ENCODE data around the gene SERGEF. TPM values are rescaled to one million over a fixed set of nuclear protein-coding genes. Genes with fewer than 3 reads are reported as not detected.
A peak's percentile ranks its signal among the peaks of the same experiment; 100 is the strongest.
"Not testable (repeated sequence)": the region's sequence is repeated elsewhere in the genome, so short reads cannot be mapped to it uniquely, and the experiment has no call there.

The SERGEF gene
- total RNA-seq, 2 donors from 2014 or later: 40.8 to 43.1 TPM

DNA sequence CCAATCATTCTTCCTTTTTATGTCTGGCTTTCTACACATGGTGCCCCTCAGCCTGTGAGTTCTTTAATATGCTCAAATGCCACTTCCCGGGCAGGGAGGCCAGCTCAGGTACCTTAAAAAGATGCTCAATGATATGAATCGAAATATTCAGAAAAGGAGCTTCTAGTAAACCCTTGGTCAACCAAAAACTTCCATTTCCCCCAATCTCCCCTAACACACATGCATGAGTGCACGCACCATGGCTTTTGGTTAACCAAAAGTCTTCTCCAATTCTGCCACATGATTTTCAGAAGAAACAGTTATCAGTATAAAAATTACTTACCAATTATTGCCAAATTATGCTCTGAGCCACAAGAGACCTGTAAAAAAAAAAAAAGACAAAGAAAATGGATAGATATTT lies 135.0 kb downstream of the SERGEF start:
- Mint-ChIP-seq H3K4me3 (no peak overlapping the region), H3K4me1 (ENCODE audit: low read depth) (no peaks in the 10 kb centered on the region), H3K36me3 (ENCODE audit: insufficient read depth in 2 of 2) (no peaks in the 10 kb centered on the region), H3K9me3 (no peaks in the 10 kb centered on the region), H3K27ac (no peak overlapping the region), H3K27me3 (ENCODE audit: low read depth) (no peaks in the 10 kb centered on the region)
- ATAC-seq (replicated peaks in 1 of 2): no peak
- no peak for DNase-seq

DNA sequence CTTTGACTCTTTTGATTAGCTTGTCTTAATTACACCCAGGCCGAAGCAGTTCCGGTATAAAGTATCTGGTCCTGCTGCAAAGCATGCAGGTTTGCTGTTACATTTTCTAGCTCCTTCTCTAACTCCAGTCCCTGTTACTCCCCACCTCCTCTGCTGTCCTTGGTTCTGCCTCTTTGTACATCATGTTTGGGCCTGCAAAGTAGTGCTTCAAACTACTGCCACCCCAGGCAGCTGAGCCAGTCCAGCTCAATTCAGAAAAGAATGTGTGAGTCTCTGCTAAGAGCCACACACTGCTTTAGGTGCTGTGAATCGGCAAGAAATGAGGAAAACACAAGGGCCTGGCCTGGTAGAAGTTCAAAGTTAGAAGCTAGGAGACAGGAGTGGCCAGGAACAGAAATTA lies 136.0 kb downstream of the SERGEF start:
- Mint-ChIP-seq H3K27ac (no peak overlapping the region), H3K27me3 (ENCODE audit: low read depth) (no peaks in the 10 kb centered on the region), H3K4me1 (ENCODE audit: low read depth) (no peaks in the 10 kb centered on the region), H3K36me3 (ENCODE audit: insufficient read depth in 2 of 2) (no peaks in the 10 kb centered on the region), H3K9me3 (no peaks in the 10 kb centered on the region), H3K4me3 (no peak overlapping the region)
- ATAC-seq (replicated peaks in 1 of 2) (no peak), DNase-seq (no peak)

DNA sequence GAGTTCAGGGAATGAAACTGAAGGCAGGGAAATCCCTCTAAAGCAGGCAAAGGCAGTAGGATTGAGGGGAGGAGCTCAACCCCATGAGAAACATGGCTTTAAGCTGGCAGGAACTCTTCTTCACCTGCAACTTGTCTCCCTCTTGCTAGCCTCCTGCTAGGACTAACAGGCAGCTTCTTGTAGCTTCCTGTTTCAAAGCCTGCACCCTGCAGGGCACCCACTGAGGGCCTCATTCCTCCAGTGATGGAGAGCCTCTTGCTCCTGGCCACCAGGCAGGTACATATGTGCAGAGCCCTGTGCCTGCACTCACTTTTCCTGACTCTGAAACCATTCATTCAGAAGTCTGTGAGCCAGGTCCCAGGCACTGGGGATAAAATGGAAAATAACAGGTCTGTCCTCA lies 137.0 kb downstream of the SERGEF start:
- no peaks in the 10 kb centered on the region for H3K9me3 Mint-ChIP-seq
- no peaks in the 10 kb centered on the region for H3K4me1 Mint-ChIP-seq (ENCODE audit: low read depth)
- DNase-seq: no peak
- no peak overlapping the region for H3K4me3 Mint-ChIP-seq
- no peak for ATAC-seq (replicated peaks in 1 of 2)
- H3K27me3 Mint-ChIP-seq (ENCODE audit: low read depth): no peaks in the 10 kb centered on the region
- H3K36me3 Mint-ChIP-seq (ENCODE audit: insufficient read depth in 2 of 2): peaks cover 0 to 2% of the 10 kb centered on the region in 2 donors
- H3K27ac Mint-ChIP-seq: no peak overlapping the region

DNA sequence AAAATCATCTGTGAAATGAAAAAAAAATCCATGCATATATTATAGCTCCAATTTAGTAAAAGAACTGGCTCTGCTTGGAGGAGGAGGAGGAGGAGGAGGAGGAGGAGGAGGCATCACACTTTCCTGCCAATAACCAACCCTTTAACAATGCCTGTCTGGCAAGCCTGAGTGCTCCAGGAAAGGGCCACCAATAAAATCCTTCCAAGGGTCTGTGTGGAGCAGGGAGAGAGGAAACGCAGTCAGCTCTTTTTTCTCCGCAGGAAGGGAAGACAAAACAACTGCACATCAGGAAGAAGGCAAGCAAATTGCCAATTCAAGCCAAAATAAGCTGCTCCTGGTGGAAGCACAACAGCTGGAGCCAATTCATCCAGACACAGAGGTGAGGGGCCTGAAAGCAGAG lies 139.3 kb downstream of the SERGEF start:
- Mint-ChIP-seq H3K4me1 (ENCODE audit: low read depth) (no peaks in the 10 kb centered on the region), H3K9me3 (peaks cover under 1 to 4% of the 10 kb centered on the region in 2 donors), H3K36me3 (ENCODE audit: insufficient read depth in 2 of 2) (peaks cover 2 to 3% of the 10 kb centered on the region in 2 donors), H3K27me3 (ENCODE audit: low read depth) (no peaks in the 10 kb centered on the region), H3K27ac (no peak overlapping the region), H3K4me3 (no peak overlapping the region)
- ATAC-seq (replicated peaks in 1 of 2) (no peak), DNase-seq (no peak)

DNA sequence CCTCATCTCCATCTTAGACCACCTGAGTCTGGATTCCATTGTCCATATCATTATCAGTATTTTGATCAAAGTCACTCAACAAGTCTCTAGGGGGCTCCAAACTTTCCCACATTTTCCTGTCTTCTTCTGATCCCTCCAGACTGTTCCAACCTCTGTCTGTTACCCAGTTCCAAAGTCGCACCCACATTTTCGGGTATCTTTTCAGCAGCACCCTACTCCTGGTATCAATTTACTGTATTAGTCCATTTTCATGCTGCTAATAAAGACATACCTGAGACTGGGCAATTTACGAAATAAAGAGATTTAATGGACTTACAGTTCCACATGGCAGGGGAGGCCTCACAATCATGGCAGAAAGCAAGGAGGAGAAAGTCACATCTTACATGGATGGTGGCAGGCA lies 144.4 kb downstream of the SERGEF start:
- not testable (repeated sequence) for H3K27ac Mint-ChIP-seq; H3K27me3 Mint-ChIP-seq (ENCODE audit: low read depth); H3K9me3 Mint-ChIP-seq; ATAC-seq (replicated peaks in 1 of 2); H3K4me3 Mint-ChIP-seq; DNase-seq; H3K4me1 Mint-ChIP-seq (ENCODE audit: low read depth); H3K36me3 Mint-ChIP-seq (ENCODE audit: insufficient read depth in 2 of 2)

DNA sequence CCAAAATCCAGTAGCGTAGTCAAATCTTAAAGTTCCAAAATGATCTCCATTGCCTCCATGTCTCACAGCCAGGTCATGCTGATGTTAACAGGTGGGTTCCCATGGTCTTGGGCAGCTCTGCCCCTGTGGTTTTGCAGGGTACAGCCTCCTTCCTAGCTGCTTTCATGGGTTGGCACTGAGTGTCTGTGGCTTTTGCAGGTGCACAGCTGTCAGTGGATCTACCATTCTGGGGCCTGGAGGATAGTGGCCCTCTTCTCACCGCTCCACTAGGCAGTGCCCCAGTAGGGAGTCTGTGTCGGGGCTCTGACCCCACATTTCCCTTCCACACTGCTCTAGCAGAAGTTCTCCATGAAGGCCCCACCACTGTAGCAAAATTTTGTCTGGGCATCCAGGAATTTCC lies 145.5 kb downstream of the SERGEF start:
- Mint-ChIP-seq H3K27ac (no peak overlapping the region), H3K4me1 (ENCODE audit: low read depth) (no peaks in the 10 kb centered on the region), H3K4me3 (no peak overlapping the region), H3K36me3 (ENCODE audit: insufficient read depth in 2 of 2) (peaks cover 8 to 9% of the 10 kb centered on the region in 2 donors), H3K27me3 (ENCODE audit: low read depth) (no peaks in the 10 kb centered on the region), H3K9me3 (peaks cover 4% of the 10 kb centered on the region in 2 donors)
- no peak for ATAC-seq (replicated peaks in 1 of 2)
- no peak for DNase-seq

DNA sequence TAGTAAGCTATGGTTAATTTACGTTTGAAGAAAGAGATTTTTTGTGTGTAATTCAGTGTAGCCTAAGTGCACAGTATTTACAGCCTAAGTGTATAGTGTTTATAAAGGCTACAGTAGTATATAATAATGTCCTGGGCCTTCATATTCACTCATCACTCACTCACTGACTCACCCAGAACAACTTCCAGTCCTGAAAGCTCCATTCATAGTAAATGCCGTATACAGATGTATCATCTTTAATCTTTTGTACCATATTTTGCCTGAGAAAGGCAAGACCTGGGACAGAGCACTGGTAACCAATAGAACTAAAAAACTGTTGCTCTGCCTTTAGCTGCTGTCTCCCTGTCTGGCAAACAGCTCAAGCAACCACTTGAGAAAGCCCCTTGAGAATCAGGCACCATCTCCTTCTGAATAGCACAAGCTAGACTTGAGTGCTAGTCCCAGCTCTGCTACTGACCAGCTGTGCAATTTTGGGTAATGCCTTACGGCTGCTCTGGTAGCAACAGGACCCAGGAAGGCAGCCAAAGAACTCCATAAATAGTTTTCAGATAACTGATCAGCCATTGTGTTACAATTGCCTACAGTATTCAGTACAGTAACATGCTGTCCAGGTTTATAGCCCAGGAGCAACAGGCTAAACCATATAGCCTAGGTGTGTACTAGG lies 146.9 kb downstream of the SERGEF start:
- ATAC-seq (replicated peaks in 1 of 2) (no peak), DNase-seq (no peak)
- Mint-ChIP-seq H3K27me3 (ENCODE audit: low read depth) (no peaks in the 10 kb centered on the region), H3K4me3 (no peak overlapping the region), H3K27ac (no peak overlapping the region), H3K4me1 (ENCODE audit: low read depth) (no peaks in the 10 kb centered on the region), H3K9me3 (peaks cover 4% of the 10 kb centered on the region in 2 donors), H3K36me3 (ENCODE audit: insufficient read depth in 2 of 2) (peaks cover 8% of the 10 kb centered on the region in 2 donors)

DNA sequence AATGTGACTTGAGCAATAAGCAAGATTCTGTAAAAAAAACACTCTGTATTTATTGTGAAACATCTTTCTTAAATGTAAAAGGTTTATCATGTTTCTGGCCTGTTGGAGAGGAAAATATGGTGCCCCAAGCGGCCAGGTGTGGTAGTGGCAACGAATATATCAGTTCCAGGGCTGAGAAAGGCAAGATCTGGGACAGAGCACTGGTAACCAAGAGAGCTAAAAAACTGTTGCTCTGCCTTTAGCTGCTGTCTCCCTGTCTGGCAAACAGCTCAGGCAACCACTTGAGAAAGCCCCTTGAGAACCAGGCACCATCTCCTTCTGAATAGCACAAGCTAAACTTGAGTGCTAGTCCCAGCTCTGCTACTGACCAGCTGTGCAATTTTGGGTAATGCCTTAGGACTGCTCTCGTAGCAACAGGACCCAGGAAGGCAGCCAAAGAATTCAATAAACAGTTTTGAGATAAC lies 148.3 kb downstream of the SERGEF start:
- Mint-ChIP-seq H3K27me3 (ENCODE audit: low read depth) (no peaks in the 10 kb centered on the region), H3K4me3 (no peak overlapping the region), H3K4me1 (ENCODE audit: low read depth) (no peaks in the 10 kb centered on the region), H3K36me3 (ENCODE audit: insufficient read depth in 2 of 2) (peaks cover 5 to 7% of the 10 kb centered on the region in 2 donors), H3K27ac (no peak overlapping the region), H3K9me3 (peaks cover 0 to 4% of the 10 kb centered on the region in 2 donors)
- ATAC-seq (replicated peaks in 1 of 2): no peak
- peak in 1 of 2 donors; percentile 3 for DNase-seq

DNA sequence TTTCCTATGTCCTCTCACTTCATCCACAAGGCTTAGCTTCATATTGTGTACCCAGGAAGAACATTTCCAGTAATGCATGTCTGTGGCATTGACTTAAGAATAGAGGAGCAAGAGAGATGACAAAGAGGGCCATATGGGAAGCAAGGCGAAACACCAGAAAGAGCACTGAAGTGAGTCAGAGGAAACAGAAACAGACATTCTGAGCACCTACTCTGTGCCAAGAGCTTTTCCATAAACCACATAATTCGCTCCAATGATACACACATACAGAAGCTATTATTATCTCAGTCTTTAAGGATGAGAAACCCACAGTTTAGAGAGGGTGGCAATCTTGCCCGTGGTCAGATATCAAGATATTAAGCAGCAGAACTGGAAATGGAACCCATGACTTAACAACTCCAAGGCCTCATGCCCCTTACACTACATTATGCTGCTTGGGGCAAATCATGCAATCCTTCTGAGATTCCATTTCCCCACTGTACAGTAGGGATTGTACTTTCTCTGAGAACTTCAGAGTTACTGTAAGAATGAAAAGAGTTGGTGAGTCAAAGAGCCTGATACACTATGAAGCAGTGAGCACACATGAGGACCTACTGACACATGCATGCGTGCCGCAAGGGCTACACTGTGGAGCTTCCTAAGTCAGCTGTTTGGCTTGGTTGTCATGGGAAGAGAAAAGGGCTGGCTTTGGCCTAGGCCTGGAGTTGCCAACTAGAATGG lies 151.7 kb downstream of the SERGEF start:
- no peaks in the 10 kb centered on the region for H3K27me3 Mint-ChIP-seq (ENCODE audit: low read depth)
- ATAC-seq (replicated peaks in 1 of 2) (no peak), DNase-seq (no peak)
- H3K36me3 Mint-ChIP-seq (ENCODE audit: insufficient read depth in 2 of 2): peaks cover 4 to 5% of the 10 kb centered on the region in 2 donors
- peaks cover 4% of the 10 kb centered on the region for H3K4me1 Mint-ChIP-seq (ENCODE audit: low read depth)
- no peaks in the 10 kb centered on the region for H3K9me3 Mint-ChIP-seq
- no peak overlapping the region for H3K27ac Mint-ChIP-seq
- H3K4me3 Mint-ChIP-seq: no peak overlapping the region

DNA sequence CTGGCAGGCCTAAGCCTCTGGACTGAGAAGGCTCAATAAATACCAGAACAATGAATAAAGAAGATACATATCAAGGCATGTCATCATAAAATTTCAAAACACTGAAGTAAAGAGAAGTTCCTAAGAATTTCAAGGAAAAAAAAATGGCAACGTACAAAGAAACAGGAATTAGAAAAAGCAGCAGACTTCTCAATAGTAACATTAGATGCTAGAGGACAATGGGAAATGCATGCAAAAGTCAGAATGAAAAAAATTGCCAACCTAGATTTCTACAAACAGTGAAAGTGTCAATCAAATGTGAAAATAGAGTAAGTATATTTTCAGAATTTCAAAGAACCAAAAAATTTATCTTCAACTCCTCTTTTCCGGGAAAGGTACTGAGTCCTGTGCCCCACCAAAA lies 153.3 kb downstream of the SERGEF start:
- Mint-ChIP-seq H3K9me3 (no peaks in the 10 kb centered on the region), H3K36me3 (ENCODE audit: insufficient read depth in 2 of 2) (peaks cover 4 to 5% of the 10 kb centered on the region in 2 donors), H3K4me3 (no peak overlapping the region), H3K27ac (peak overlapping the region; percentile 45), H3K27me3 (ENCODE audit: low read depth) (no peaks in the 10 kb centered on the region), H3K4me1 (ENCODE audit: low read depth) (peaks cover 7% of the 10 kb centered on the region)
- no peak for DNase-seq
- no peak for ATAC-seq (replicated peaks in 1 of 2)

DNA sequence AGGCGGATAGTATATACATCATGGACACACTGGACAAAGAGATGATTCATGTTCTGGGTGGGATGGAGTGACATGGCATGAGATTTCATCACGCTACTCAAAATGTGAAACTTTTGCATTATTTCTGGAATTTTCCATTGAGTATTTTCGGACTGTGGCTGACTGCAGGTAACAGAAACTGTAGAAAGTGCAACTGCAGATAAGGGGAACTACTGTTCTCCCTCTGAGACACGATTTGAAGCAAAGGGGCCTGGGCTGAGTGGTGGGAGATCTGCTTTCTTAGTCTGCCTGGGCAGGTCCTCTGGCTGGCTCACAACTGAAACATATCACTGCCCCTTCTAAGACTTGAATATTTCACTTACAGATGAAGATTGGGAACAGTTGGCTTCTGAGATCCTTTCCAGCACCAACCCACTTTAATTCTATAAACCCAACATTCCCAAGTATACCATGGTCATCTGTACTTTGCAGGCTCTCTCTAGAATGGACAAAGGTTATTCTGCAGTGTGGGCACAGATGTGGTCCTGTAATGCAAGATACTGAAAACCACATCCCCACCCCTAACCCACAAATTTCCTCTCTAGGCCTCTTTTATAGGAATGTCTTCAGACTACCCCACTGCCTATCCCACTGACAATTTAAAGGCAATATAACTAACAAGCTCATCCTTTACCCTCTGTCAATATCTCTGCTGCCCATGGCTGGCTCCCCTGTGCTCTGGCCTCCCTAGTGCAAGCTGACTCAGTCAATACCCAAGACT lies 157.1 kb downstream of the SERGEF start:
- Mint-ChIP-seq H3K9me3 (no peaks in the 10 kb centered on the region), H3K4me3 (no peak overlapping the region)

DNA sequence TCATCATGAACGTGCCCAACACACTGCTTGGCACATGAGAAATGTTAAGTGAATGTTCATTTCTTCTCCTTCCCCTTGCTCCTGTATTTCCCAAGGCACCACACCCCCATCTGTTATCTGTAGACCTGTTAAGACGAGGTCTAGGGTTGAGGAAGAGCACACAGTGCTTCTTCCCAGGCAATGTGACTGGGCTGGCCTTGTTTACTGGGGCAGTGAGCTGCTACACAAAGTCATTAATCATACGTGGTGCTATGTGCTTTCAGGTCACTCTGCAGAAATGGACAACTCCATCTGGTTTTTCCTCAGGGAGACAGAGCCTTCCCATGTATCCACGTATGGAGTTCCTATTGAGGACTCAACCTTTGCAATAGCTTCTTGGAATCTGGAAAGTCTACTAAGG lies 159.6 kb downstream of the SERGEF start:
- Mint-ChIP-seq H3K4me3 (no peak overlapping the region), H3K36me3 (ENCODE audit: insufficient read depth in 2 of 2) (no peaks in the 10 kb centered on the region), H3K27me3 (ENCODE audit: low read depth) (no peaks in the 10 kb centered on the region), H3K4me1 (ENCODE audit: low read depth) (peaks cover 7% of the 10 kb centered on the region), H3K27ac (no peak overlapping the region), H3K9me3 (no peaks in the 10 kb centered on the region)
- ATAC-seq (replicated peaks in 1 of 2): no peak
- DNase-seq: no peak

More for the DNA sequence above, 157.1 kb downstream of the SERGEF start:
- DNase-seq (no peak), ATAC-seq (replicated peaks in 1 of 2) (no peak)
- H3K36me3 Mint-ChIP-seq (ENCODE audit: insufficient read depth in 2 of 2): peaks cover 2% of the 10 kb centered on the region in 2 donors
- H3K27me3 Mint-ChIP-seq (ENCODE audit: low read depth): no peaks in the 10 kb centered on the region
- no peak overlapping the region for H3K27ac Mint-ChIP-seq
- peaks cover 7% of the 10 kb centered on the region for H3K4me1 Mint-ChIP-seq (ENCODE audit: low read depth)

DNA sequence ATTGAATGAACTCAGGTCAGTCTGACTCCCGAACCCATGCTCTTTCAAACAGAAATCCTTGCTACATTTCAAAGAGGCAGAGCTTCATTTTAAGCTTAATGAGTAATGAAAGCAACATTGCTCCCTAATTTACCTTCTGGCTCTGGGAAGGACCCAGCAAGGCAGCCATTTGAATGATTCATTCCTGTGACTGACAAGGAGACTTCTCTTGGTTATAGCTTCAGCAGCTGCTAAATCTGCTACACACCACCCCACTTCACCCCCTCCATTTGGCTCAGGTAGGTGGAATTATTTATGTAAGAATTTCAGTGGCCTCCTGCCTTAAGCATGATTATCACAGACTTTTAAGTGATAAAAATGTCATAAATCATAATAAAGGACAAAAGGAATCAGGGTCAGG lies 160.6 kb downstream of the SERGEF start:
- no peaks in the 10 kb centered on the region for H3K36me3 Mint-ChIP-seq (ENCODE audit: insufficient read depth in 2 of 2)
- no peaks in the 10 kb centered on the region for H3K9me3 Mint-ChIP-seq
- peaks cover 7% of the 10 kb centered on the region for H3K4me1 Mint-ChIP-seq (ENCODE audit: low read depth)
- H3K27ac Mint-ChIP-seq: no peak overlapping the region
- DNase-seq (no peak), ATAC-seq (replicated peaks in 1 of 2) (no peak)
- H3K4me3 Mint-ChIP-seq: no peak overlapping the region
- H3K27me3 Mint-ChIP-seq (ENCODE audit: low read depth): no peaks in the 10 kb centered on the region
